Activated CD4-positive, alpha-beta memory T cell treated with anti-CD3 and anti-CD28 coated beads, Interleukin-2, amount 10 ng/mL, durations not matched to agents 7 days and 5 days (primary cell): ENCODE measurements around the gene CSRNP3. TPM values are rescaled to one million over a fixed set of nuclear protein-coding genes. Genes with fewer than 3 reads are reported as not detected.
"Not testable (repeated sequence)": the region's sequence is repeated elsewhere in the genome, so short reads cannot be mapped to it uniquely, and the experiment has no call there.

Experiments
- CTCF ChIA-PET: fragments of 350-600 bp; sonication (Branson Sonifier 250); formaldehyde crosslinking; loops from one replicate; lab custom pipeline; 2021; ENCODE audit warnings: antibody characterized with exemption, inconsistent platforms; lab: Charles Lee
- POLR2A ChIA-PET: fragments of 350-600 bp; sonication (Branson Sonifier 250); formaldehyde crosslinking; loops from one replicate; lab custom pipeline; 2021; ENCODE audit warnings: antibody characterized with exemption; lab: Charles Lee
- DNase-seq: peaks from one replicate; pipeline ENCODE4 v3.0.0-alpha.2; 2020
- H3K27ac Mint-ChIP-seq: one replicate; pipeline ENCODE4 v1.8.0; 2021; ENCODE audit warnings: mild to moderate bottlenecking, mixed read lengths
- H3K27me3 Mint-ChIP-seq: one replicate; pipeline ENCODE4 v1.8.0; 2021; ENCODE audit warnings: mixed read lengths
- H3K36me3 Mint-ChIP-seq: one replicate; pipeline ENCODE4 v1.8.0; 2021; ENCODE audit warnings: low read depth, mixed read lengths
- H3K4me1 Mint-ChIP-seq: one replicate; pipeline ENCODE4 v1.8.0; 2021; ENCODE audit warnings: mixed read lengths
- H3K4me3 Mint-ChIP-seq: one replicate; pipeline ENCODE4 v1.8.0; 2021; ENCODE audit warnings: mild to moderate bottlenecking, mixed read lengths
- H3K9me3 Mint-ChIP-seq: one replicate; pipeline ENCODE4 v1.8.0; 2021; ENCODE audit warnings: mixed read lengths
- total RNA-seq, 2 experiments: library from RNA; stranded (reverse); gene quantifications; one replicate each; pipeline ENCODE4 v1.2.3, GENCODE V29; 2021

CSRNP3 gene
- total RNA-seq, 2 experiments from 2014 or later, result not detected

DNA sequence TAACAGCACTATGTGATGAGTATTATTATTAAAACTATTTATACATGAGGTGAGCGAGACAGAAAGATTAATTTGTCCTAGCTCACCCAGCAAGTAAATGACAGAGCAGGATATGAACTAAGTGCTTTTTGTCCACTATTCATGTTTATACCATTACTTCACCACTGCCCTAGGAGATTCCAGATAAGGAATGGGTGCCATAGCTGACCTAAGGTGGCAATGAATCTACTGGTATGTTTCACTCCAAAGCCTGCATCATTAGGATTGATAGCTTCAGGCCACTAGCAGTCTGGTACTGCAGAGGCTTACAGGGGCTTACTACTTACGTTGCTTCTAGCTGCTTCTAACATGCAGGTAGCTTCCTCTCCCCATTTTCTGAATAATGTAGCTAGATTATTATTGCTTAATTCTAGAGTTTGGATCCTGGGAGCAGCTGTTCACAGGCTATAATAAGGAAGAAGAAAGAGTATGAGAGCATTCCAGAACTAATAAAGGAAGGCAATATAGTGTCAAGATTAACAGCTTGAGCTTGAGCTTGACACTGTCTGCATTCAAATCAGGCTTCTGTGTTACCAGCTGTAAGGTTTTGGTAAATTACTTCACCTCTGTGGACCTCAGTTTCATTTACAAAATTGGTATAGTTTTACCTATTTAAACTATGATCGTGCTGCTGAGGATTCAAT, 170.9 kb downstream of the CSRNP3 start:
- ChIA-PET CTCF (no interaction called here), POLR2A (no interaction called here)
- no peak overlapping the region for H3K4me3 Mint-ChIP-seq
- no peaks in the 10 kb centered on the region for H3K36me3 Mint-ChIP-seq
- no peaks in the 10 kb centered on the region for H3K27me3 Mint-ChIP-seq
- no peak for DNase-seq
- H3K9me3 Mint-ChIP-seq, result no peaks in the 10 kb centered on the region
- H3K4me1 Mint-ChIP-seq, result no peaks in the 10 kb centered on the region
- H3K27ac Mint-ChIP-seq, result no peak overlapping the region

DNA sequence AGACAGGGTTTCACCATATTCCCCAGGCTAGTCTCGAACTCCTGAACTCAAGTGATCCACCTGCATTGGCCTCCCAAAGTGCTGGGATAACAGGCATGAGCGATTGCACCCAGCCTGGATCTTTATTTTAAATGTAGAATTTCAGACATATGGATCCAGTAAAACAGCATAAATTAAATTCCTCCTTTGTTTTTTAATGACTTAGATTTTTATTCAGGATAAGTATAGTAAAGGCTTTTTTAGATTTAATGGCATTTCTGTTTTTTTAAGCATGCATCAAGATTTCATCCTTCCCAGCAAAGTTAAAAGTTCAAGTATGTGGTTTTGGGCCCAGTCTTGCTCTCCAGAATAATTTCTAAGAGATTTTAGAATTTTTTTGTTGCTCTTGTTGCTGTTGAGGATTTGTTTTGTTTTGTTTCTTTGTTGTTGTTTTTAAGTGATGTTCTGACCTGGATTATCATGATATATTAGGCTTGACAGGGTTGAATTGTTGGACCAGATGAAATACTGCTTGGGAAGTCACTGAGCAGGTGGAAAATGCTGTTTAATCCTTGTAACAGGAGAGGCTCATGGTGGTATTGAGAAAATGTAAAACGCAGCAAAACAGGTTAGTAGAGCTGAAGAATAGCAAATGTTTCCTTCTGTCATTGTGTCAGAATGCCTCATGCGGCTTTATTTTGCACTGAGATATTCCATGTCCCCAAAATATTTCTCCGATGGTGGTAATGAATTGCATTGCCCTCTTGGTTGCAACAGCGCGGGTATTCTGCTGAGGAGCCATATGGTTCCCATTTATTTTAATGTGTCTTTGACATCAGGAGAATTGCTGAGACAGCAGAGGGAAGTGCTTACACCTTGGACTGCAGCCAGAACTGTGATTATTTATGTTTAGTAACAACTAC, 176.7 kb downstream of the CSRNP3 start:
- H3K27me3 Mint-ChIP-seq, result peaks cover 5% of the 10 kb centered on the region
- H3K4me3 Mint-ChIP-seq, result no peak overlapping the region
- ChIA-PET POLR2A (no interaction called here), CTCF (no interaction called here)
- no peaks in the 10 kb centered on the region for H3K9me3 Mint-ChIP-seq
- H3K27ac Mint-ChIP-seq, result no peak overlapping the region
- H3K4me1 Mint-ChIP-seq, result no peaks in the 10 kb centered on the region
- DNase-seq, result no peak
- H3K36me3 Mint-ChIP-seq, result no peaks in the 10 kb centered on the region

GRCh38 chr2:165647409-165647808, 177.9 kb downstream of the CSRNP3 start:
- Mint-ChIP-seq H3K4me3 (no peak overlapping the region), H3K9me3 (no peaks in the 10 kb centered on the region), H3K36me3 (no peaks in the 10 kb centered on the region), H3K27ac (no peak overlapping the region), H3K27me3 (peaks cover 5% of the 10 kb centered on the region), H3K4me1 (no peaks in the 10 kb centered on the region)
- ChIA-PET POLR2A (no interaction called here), CTCF (no interaction called here)
- no peak for DNase-seq

DNA sequence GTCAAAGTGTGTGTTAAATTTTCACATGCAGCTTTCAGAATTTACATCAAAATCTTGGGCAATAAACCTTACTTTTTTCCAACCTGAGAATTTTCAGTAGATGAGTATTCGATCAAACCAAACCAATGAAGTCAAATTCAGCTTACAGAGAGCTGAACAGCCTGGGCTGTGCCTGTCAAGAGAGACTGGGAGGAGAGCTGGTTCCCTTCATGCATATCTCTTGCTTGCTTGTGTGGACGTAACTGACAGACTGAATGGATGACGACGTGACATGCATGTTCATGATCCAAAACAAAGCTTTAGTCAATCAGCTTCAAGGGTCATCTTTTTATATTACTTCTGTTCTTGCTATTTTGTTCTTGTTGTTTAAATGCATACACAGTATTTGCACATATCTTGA, 179.3 kb downstream of the CSRNP3 start:
- no peak overlapping the region for H3K4me3 Mint-ChIP-seq
- POLR2A ChIA-PET, result no interaction called here
- CTCF ChIA-PET, result no interaction called here
- DNase-seq, result no peak
- no peaks in the 10 kb centered on the region for H3K36me3 Mint-ChIP-seq
- no peaks in the 10 kb centered on the region for H3K9me3 Mint-ChIP-seq
- peaks cover 5% of the 10 kb centered on the region for H3K27me3 Mint-ChIP-seq
- no peaks in the 10 kb centered on the region for H3K4me1 Mint-ChIP-seq
- no peak overlapping the region for H3K27ac Mint-ChIP-seq

DNA sequence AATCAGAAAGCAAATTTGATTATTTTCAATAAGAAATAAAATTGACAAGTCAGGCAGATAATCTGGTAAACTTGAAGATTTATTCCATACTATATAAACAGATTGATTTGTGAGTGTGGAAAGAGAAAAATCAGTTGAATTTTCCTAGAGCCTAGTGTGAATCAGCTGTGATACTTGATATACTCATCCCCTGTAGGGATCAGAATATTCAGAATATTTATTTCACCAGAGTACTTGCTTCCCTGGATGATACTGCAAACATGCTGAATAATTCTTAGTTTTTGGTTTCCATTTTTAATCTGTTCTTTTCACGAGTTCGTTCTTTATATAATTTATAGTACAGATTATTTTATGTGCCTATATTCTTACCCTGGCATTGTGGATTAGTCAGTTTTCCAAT, 181.7 kb downstream of the CSRNP3 start:
- Mint-ChIP-seq H3K9me3 (no peaks in the 10 kb centered on the region), H3K27me3 (peaks cover 5% of the 10 kb centered on the region), H3K36me3 (no peaks in the 10 kb centered on the region), H3K27ac (no peak overlapping the region), H3K4me1 (no peaks in the 10 kb centered on the region), H3K4me3 (no peak overlapping the region)
- DNase-seq, result no peak
- ChIA-PET CTCF (no interaction called here), POLR2A (no interaction called here)

- no peaks in the 10 kb centered on the region for H3K36me3 Mint-ChIP-seq
- H3K9me3 Mint-ChIP-seq, result no peaks in the 10 kb centered on the region
- DNase-seq, result no peak
- no peak overlapping the region for H3K4me3 Mint-ChIP-seq
- H3K27ac Mint-ChIP-seq, result no peak overlapping the region
- ChIA-PET CTCF (no interaction called here), POLR2A (no interaction called here)
- peaks cover 4% of the 10 kb centered on the region for H3K27me3 Mint-ChIP-seq
- no peaks in the 10 kb centered on the region for H3K4me1 Mint-ChIP-seq
Measured at GRCh38 chr2:165655661-165656060, 186.2 kb downstream of the CSRNP3 start.

GRCh38 chr2:165660361-165660760, 190.9 kb downstream of the CSRNP3 start:
- CTCF ChIA-PET, result no interaction called here

DNA sequence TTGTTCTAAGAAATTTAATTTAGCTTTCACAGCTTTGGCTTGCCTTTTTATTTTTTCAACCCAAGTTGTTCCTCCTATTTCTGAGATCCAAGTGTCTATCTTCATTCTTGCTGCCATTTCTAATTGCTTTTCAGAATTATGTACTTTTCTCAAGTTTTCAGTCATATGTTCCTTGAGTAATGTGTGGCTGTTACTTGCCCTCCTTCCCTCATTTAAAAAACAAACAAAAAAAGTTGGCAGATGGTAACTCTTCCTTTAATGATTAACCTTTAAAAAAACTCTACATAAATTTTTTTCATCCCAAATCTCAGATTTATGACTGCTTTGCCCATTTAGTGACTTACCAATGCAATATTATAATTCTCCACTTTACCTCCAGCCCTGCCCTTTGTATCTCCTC, 193.2 kb downstream of the CSRNP3 start:
- no peaks in the 10 kb centered on the region for H3K4me1 Mint-ChIP-seq
- DNase-seq, result no peak
- H3K36me3 Mint-ChIP-seq, result no peaks in the 10 kb centered on the region
- H3K27me3 Mint-ChIP-seq, result no peaks in the 10 kb centered on the region
- peaks cover 6% of the 10 kb centered on the region for H3K9me3 Mint-ChIP-seq
- ChIA-PET CTCF (no interaction called here), POLR2A (no interaction called here)
- H3K27ac Mint-ChIP-seq, result no peak overlapping the region
- no peak overlapping the region for H3K4me3 Mint-ChIP-seq

More at GRCh38 chr2:165660361-165660760, 190.9 kb downstream of the CSRNP3 start:
- Mint-ChIP-seq H3K27ac (no peak overlapping the region), H3K4me1 (no peaks in the 10 kb centered on the region), H3K36me3 (no peaks in the 10 kb centered on the region), H3K27me3 (no peaks in the 10 kb centered on the region), H3K9me3 (no peaks in the 10 kb centered on the region), H3K4me3 (no peak overlapping the region)
- POLR2A ChIA-PET, result no interaction called here
- DNase-seq, result no peak

DNA sequence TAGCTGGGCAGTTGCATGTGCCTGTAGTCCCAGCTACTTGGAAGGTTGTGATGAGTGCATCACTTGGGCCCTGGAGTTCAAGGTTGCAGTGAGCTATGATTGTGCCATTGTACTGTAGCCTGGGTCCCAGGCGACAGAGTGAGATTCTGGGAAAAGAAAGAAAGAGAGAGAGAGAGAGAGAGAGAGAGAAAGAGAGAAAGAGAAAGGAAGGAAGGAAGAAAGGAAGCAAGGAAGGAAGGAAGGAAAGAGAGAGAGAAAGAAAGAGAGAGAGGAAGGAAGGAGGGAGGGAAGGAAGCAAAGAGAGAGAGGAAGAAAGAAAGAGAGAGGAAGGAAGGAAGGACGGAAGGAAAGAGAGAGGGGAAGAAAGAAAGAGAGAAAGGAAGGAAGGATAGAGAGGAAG, 196.1 kb downstream of the CSRNP3 start:
- CTCF ChIA-PET, result interaction anchor here (1.1 kb wide), 1 partner anchor 8 kb away, joined by 3 read pairs; no protein-coding TSS in a partner anchor
- no peak overlapping the region for H3K4me3 Mint-ChIP-seq

GRCh38 chr2:165666073-165666472, 196.6 kb downstream of the CSRNP3 start:
- POLR2A ChIA-PET, H3K9me3 Mint-ChIP-seq, H3K27me3 Mint-ChIP-seq, H3K4me3 Mint-ChIP-seq, DNase-seq, H3K36me3 Mint-ChIP-seq, H3K4me1 Mint-ChIP-seq, H3K27ac Mint-ChIP-seq: not testable (repeated sequence)
- CTCF ChIA-PET, result interaction anchor here (1.1 kb wide), 1 partner anchor 8 kb away, joined by 3 read pairs; no protein-coding TSS in a partner anchor

More for the DNA sequence above, 196.1 kb downstream of the CSRNP3 start:
- POLR2A ChIA-PET, result no interaction called here
- Mint-ChIP-seq H3K27me3 (no peaks in the 10 kb centered on the region), H3K27ac (no peak overlapping the region), H3K9me3 (peaks cover 6% of the 10 kb centered on the region), H3K36me3 (no peaks in the 10 kb centered on the region), H3K4me1 (no peaks in the 10 kb centered on the region)
- DNase-seq, result no peak

- Mint-ChIP-seq H3K27me3 (no peaks in the 10 kb centered on the region), H3K36me3 (no peaks in the 10 kb centered on the region), H3K4me1 (no peaks in the 10 kb centered on the region), H3K4me3 (no peak overlapping the region), H3K27ac (no peak overlapping the region), H3K9me3 (peaks cover 6% of the 10 kb centered on the region)
- ChIA-PET POLR2A (no interaction called here), CTCF (no interaction called here)
- no peak for DNase-seq
Measured at GRCh38 chr2:165666605-165667004, 197.1 kb downstream of the CSRNP3 start.

GRCh38 chr2:165667375-165667774, 197.9 kb downstream of the CSRNP3 start:
- Mint-ChIP-seq H3K36me3 (no peaks in the 10 kb centered on the region), H3K4me3 (no peak overlapping the region), H3K27me3 (no peaks in the 10 kb centered on the region), H3K27ac (no peak overlapping the region), H3K4me1 (no peaks in the 10 kb centered on the region), H3K9me3 (peaks cover 6% of the 10 kb centered on the region)
- CTCF ChIA-PET, result no interaction called here
- DNase-seq, result no peak
- POLR2A ChIA-PET, result no interaction called here

GRCh38 chr2:165674780-165675179, 205.3 kb downstream of the CSRNP3 start:
- ChIA-PET POLR2A (no interaction called here), CTCF (no interaction called here)
- H3K4me1 Mint-ChIP-seq, result no peaks in the 10 kb centered on the region
- no peak overlapping the region for H3K27ac Mint-ChIP-seq
- no peaks in the 10 kb centered on the region for H3K36me3 Mint-ChIP-seq
- no peak for DNase-seq
- no peaks in the 10 kb centered on the region for H3K9me3 Mint-ChIP-seq
- H3K4me3 Mint-ChIP-seq, result no peak overlapping the region
- no peaks in the 10 kb centered on the region for H3K27me3 Mint-ChIP-seq
